Activated CD8-positive, alpha-beta memory T cell treated with anti-CD3 and anti-CD28 coated beads, Interleukin-2, amount 10 ng/mL, durations not matched to agents 7 days and 5 days (primary cell): ENCODE data around the gene LRPAP1. TPM values are rescaled to one million over a fixed set of nuclear protein-coding genes. Genes with fewer than 3 reads are reported as not detected.

Source experiments
- ATAC-seq: fragments of 150-1000 bp; cut with Tn5 transposase; one replicate; pipeline ENCODE4 v1.10.0; 2021; ENCODE audit warnings: moderate library complexity
- CTCF ChIA-PET: fragments of 350-600 bp; sonication (Branson Sonifier 250); formaldehyde crosslinking; loops from one replicate; lab custom pipeline; 2021; ENCODE audit warnings: antibody characterized with exemption; lab: Charles Lee
- DNase-seq: peaks from one replicate; pipeline ENCODE4 v3.0.0-alpha.2; 2020
- H3K27ac Mint-ChIP-seq: one replicate; pipeline ENCODE4 v1.8.0; 2021; ENCODE audit warnings: mild to moderate bottlenecking, mixed read lengths
- H3K27me3 Mint-ChIP-seq: one replicate; pipeline ENCODE4 v1.8.0; 2021; ENCODE audit warnings: mixed read lengths
- H3K36me3 Mint-ChIP-seq: one replicate; pipeline ENCODE4 v1.8.0; 2021; ENCODE audit warnings: mild to moderate bottlenecking, mixed read lengths
- H3K4me1 Mint-ChIP-seq: one replicate; pipeline ENCODE4 v1.8.0; 2021; ENCODE audit warnings: mixed read lengths
- H3K4me3 Mint-ChIP-seq: one replicate; pipeline ENCODE4 v1.8.0; 2021; ENCODE audit warnings: mild to moderate bottlenecking, moderate library complexity, mixed read lengths
- H3K9me3 Mint-ChIP-seq: one replicate; pipeline ENCODE4 v1.8.0; 2022; ENCODE audit warnings: low read depth, mixed read lengths
- total RNA-seq, 2 experiments: library from RNA; stranded (reverse); gene quantifications; one replicate each; pipeline ENCODE4 v1.2.3, GENCODE V29; 2021

LRPAP1 gene
- total RNA-seq, 2 experiments from 2014 or later: 77.2 to 87.6 TPM

DNA sequence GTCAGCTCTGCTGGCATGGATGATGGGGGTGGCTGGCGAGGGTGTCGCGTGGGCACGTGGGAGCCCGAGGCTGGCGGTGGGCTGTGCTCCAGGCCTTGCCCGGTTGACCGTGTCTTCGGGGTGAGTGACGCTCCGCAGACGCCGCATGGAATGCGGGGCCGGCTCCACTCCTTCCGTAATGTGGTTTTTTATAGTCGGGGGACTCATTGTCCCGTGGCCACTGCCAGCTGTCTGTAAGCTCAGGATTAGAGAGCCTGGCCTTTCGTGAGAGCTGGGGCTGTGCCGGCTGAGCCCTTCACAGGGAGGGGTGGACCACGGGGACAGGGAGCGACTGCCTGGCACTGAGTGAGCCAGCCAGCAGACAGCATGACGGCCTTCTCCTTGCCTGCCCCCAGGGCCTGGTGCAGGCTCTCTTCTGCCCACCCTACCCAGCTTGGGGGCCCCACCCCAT, 48.7 kb downstream of the LRPAP1 start:
- Mint-ChIP-seq H3K9me3 (no peaks in the 10 kb centered on the region), H3K4me3 (no peak overlapping the region), H3K27ac (no peak overlapping the region), H3K4me1 (peaks cover 5% of the 10 kb centered on the region), H3K36me3 (no peaks in the 10 kb centered on the region), H3K27me3 (peaks cover 19% of the 10 kb centered on the region)
- no peak for DNase-seq
- CTCF ChIA-PET: no interaction called here
- ATAC-seq: no peak

- Mint-ChIP-seq H3K4me3 (no peak overlapping the region), H3K36me3 (no peaks in the 10 kb centered on the region), H3K27me3 (peaks cover 19% of the 10 kb centered on the region), H3K9me3 (no peaks in the 10 kb centered on the region), H3K27ac (no peak overlapping the region), H3K4me1 (peaks cover 5% of the 10 kb centered on the region)
- CTCF ChIA-PET: no interaction called here
- DNase-seq (no peak), ATAC-seq (no peak)
Observed at GRCh38 chr4:3482707-3483106, 49.5 kb downstream of the LRPAP1 start.

DNA sequence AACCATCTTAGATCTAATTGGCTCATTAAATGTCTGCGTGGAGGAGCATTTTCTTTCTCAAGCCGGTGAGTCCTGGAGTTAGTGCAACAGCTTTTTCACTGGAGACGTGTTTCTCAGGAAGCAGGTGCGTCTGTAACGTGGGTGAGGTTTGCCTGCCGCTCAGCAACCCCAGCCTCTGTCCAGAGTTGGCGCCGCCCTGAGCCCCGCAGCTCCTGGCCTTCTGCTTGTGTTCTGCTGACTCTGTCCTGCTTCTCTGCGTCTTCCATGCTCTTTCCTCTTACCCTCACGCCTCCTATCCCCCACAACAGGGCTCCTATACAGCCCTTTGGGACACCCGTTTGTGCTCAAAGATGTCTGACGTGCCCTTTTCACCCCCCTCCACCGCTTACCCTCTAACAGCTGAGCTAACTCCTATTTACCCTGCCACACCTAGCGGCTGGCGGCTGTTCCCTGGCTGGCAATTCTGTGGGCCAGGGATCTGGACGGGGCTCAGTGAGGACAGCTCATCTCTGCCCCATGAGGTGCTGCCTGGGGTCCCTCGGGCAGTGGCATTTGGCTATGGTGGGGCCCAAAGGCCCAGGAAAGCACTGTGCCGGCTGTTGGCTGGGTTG, 50.3 kb downstream of the LRPAP1 start:
- peaks cover 19% of the 10 kb centered on the region for H3K27me3 Mint-ChIP-seq
- CTCF ChIA-PET: interaction anchor here (0.8 to 3.4 kb wide), 5 partner anchors 40 to 374 kb away, joined by 3 to 16 read pairs (median 3); partner anchors contain the start of gene HGFAC
- no peak overlapping the region for H3K4me3 Mint-ChIP-seq
- no peak overlapping the region for H3K27ac Mint-ChIP-seq
- ATAC-seq: no peak
- peaks cover 5% of the 10 kb centered on the region for H3K4me1 Mint-ChIP-seq
- H3K9me3 Mint-ChIP-seq: no peaks in the 10 kb centered on the region
- no peaks in the 10 kb centered on the region for H3K36me3 Mint-ChIP-seq
- DNase-seq: no peak

- ATAC-seq (peak; percentile 16), DNase-seq (no peak)
- Mint-ChIP-seq H3K9me3 (no peaks in the 10 kb centered on the region), H3K4me1 (peaks cover 2% of the 10 kb centered on the region), H3K27me3 (peaks cover 19% of the 10 kb centered on the region), H3K27ac (no peak overlapping the region), H3K4me3 (no peak overlapping the region), H3K36me3 (no peaks in the 10 kb centered on the region)
- CTCF ChIA-PET: interaction anchor here (0.5 to 3.4 kb wide), 28 partner anchors 8 to 399 kb away, joined by 3 to 16 read pairs (median 3); partner anchors contain the start of gene HGFAC
Observed at GRCh38 chr4:3481113-3481531, 51.1 kb downstream of the LRPAP1 start.

- Mint-ChIP-seq H3K4me3 (no peak overlapping the region), H3K27me3 (peaks cover 19% of the 10 kb centered on the region), H3K9me3 (no peaks in the 10 kb centered on the region), H3K27ac (no peak overlapping the region), H3K36me3 (no peaks in the 10 kb centered on the region), H3K4me1 (peaks cover 2% of the 10 kb centered on the region)
- ATAC-seq (peak; percentile 76), DNase-seq (peak; percentile 79)
- CTCF ChIA-PET: interaction anchor here (0.5 to 3.4 kb wide), 26 partner anchors 9 to 400 kb away, joined by 3 to 16 read pairs (median 4); partner anchors contain the start of gene HGFAC
Observed at GRCh38 chr4:3480528-3481112, 51.6 kb downstream of the LRPAP1 start.

DNA sequence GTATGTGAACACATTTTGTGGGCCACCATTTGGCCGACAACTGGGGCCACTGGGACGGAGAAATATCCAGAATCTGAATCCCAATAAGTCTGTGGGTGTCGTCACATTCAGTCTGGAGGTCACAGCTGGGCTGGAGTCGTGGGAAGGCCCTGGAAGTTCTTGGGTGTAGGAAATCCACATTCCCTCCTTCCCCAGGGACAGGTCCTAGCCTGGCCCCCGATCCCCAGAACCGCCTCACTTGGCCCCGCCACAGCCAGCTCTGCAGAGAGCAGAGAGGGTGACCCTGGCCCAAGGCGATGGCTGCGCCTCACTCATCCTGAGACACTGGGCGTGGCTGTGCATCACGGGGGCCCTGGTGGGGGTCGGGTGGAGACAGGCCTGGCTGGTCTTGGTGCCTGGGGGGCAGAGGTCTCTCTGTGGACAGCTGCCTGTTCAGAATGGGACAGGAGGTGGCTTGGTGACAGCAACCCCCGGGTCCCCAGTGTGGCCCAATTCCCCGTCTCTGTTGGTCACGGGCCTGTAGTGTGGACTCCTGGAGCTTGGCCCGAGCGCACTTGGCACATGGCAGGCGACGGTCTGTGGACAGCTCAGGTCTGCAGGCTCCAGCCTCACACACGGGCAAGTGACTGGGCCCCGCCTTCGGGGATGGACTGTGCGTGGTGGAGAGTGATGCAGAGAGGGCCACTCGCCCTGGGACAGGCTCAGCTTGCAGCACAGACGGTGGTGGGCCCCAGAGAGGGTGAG, 52.7 kb downstream of the LRPAP1 start:
- Mint-ChIP-seq H3K36me3 (no peaks in the 10 kb centered on the region), H3K4me3 (no peak overlapping the region), H3K27me3 (peaks cover 16% of the 10 kb centered on the region), H3K27ac (no peak overlapping the region), H3K4me1 (no peaks in the 10 kb centered on the region), H3K9me3 (no peaks in the 10 kb centered on the region)
- no peak for ATAC-seq
- CTCF ChIA-PET: interaction anchor here (1.2 to 3.4 kb wide), 9 partner anchors 8 to 401 kb away, joined by 3 to 16 read pairs (median 8); partner anchors contain the start of gene HGFAC
- DNase-seq: no peak

DNA sequence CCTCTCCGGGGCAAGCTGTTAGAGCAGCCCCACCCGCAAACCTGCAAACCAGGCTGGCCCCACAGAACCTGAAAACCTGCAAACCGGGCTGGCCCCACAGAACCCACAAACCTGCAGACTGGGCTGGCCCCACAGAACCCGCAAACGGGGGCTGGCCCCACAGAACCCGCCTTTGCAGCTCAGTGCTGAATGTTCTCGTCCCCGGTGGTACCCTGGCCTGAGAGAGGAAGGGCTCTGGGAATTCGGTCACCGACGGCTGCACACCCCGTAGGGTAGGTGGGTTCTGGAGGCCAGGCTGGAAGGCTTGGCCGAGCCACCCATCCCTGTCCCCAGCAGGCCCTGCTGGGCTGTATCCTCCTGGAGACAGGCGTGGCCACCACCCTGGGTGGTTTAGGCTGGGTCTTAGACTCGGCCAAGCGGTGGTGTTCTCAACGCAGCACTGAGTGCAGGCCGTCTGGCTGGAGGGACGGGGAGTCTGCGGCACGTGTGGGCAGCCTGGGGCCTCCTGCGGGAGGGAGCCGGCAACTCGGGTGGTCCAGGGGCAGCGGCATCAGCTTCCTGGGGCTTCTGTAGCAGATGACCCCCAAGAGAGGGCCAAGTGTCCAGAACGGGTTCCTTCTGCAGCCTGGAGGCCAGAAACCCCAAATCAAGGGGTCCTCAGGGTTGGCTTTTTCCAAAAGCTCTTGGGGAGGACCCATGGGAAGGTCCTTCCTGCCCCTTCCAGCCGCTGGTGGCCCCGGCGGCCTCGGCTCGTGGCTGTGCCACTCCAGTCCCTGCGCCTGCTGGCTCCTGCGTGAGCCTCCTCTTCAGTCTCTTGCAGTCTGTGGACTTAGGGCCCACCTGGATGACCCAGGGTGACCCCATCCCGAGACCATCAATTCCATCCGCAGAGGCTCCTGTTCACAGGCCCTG, 53.5 kb downstream of the LRPAP1 start:
- no peaks in the 10 kb centered on the region for H3K36me3 Mint-ChIP-seq
- DNase-seq (no peak), ATAC-seq (no peak)
- CTCF ChIA-PET: interaction anchor here (3.4 kb wide), 1 partner anchor 371 kb away, joined by 16 read pairs; no protein-coding TSS in a partner anchor
- H3K9me3 Mint-ChIP-seq: no peaks in the 10 kb centered on the region
- H3K27ac Mint-ChIP-seq: no peak overlapping the region
- peaks cover 12% of the 10 kb centered on the region for H3K27me3 Mint-ChIP-seq
- no peak overlapping the region for H3K4me3 Mint-ChIP-seq
- no peaks in the 10 kb centered on the region for H3K4me1 Mint-ChIP-seq

DNA sequence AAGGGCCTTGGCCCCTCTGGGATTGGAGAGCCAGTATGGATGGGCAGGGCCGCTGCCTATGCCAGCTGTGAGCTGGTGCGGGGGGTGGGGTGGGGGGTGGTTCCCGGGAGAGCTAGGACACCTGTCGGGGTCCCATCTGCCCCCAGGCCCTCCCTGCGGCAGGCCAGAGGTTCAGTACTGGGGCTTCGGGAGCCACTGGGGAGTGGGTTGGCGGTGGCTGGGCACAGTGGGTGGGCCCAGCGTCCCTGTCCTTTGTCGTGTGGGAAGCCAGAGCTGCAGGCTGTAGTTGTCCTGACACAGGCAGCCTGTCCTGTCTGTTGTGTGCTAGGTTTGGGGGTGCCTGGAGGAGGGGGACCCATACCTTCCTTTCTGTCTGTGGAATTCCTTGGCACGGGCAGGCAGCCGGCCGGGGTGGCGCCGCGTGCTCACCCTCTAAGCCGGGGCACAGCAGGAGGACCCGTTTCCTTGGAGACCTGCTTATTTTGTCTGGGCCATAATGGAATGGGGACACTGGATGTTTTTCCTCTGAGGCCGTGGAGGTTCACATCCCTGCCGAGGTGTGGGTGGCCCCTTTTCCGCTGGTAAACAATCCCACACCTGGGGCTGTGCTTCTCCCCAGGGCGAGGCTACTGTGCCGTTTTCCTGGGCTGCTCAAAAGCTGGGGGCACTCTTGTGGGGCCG, 54.3 kb downstream of the LRPAP1 start:
- Mint-ChIP-seq H3K9me3 (no peaks in the 10 kb centered on the region), H3K36me3 (no peaks in the 10 kb centered on the region), H3K4me1 (no peaks in the 10 kb centered on the region), H3K4me3 (no peak overlapping the region), H3K27ac (no peak overlapping the region), H3K27me3 (peaks cover 12% of the 10 kb centered on the region)
- CTCF ChIA-PET: no interaction called here
- no peak for ATAC-seq
- no peak for DNase-seq

- H3K4me1 Mint-ChIP-seq: no peaks in the 10 kb centered on the region
- H3K27ac Mint-ChIP-seq: no peak overlapping the region
- DNase-seq: no peak
- H3K9me3 Mint-ChIP-seq: no peaks in the 10 kb centered on the region
- H3K4me3 Mint-ChIP-seq: no peak overlapping the region
- no peak for ATAC-seq
- CTCF ChIA-PET: no interaction called here
- H3K27me3 Mint-ChIP-seq: peaks cover 12% of the 10 kb centered on the region
- H3K36me3 Mint-ChIP-seq: no peaks in the 10 kb centered on the region
Observed at GRCh38 chr4:3476936-3477749, 55.1 kb downstream of the LRPAP1 start.

- H3K4me1 Mint-ChIP-seq: no peaks in the 10 kb centered on the region
- H3K27ac Mint-ChIP-seq: no peak overlapping the region
- ATAC-seq (no peak), DNase-seq (no peak)
- H3K9me3 Mint-ChIP-seq: no peaks in the 10 kb centered on the region
- no peaks in the 10 kb centered on the region for H3K36me3 Mint-ChIP-seq
- H3K27me3 Mint-ChIP-seq: peaks cover 5% of the 10 kb centered on the region
- CTCF ChIA-PET: no interaction called here
- no peak overlapping the region for H3K4me3 Mint-ChIP-seq
Observed at GRCh38 chr4:3476341-3476747, 55.9 kb downstream of the LRPAP1 start.

DNA sequence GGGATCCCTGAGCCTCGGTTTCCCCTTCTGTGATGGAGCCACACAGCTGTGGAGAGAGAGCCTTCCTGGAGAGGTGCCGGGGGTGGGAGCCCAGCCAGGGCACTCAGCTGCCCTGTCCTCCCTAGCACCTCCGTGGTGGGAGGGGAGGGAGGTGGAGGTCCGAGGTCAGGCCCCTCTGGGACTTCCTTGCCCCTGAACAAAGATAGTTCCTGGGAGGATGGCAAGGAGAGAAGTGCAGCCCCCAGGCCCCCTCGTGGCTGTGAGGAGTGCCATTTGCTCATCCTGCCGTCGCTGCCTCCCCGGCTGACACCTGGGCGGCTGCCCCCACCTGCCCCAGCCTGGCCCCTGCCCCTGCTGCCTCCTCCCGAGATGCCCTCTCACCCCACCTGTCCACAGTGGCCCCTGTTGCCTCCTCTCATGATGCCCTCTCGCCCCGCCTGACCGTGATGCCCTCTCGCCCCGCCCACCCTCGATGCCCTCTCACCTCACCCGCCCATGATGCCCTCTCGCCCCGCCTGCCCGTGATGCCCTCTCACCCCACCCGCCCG, 56.4 kb downstream of the LRPAP1 start:
- ATAC-seq (no peak), DNase-seq (no peak)
- no peak overlapping the region for H3K27ac Mint-ChIP-seq
- H3K4me1 Mint-ChIP-seq: no peaks in the 10 kb centered on the region
- H3K27me3 Mint-ChIP-seq: no peaks in the 10 kb centered on the region
- H3K36me3 Mint-ChIP-seq: no peaks in the 10 kb centered on the region
- CTCF ChIA-PET: no interaction called here
- no peak overlapping the region for H3K4me3 Mint-ChIP-seq
- H3K9me3 Mint-ChIP-seq: no peaks in the 10 kb centered on the region
